Tongue (tissue), 2 donors: ENCODE results near the gene LIMK1. TPM values are rescaled to one million over a fixed set of nuclear protein-coding genes. Genes with fewer than 3 reads are reported as not detected.
A peak's percentile ranks its signal among the peaks of the same experiment; 100 is the strongest.
"Not testable (repeated sequence)": the region's sequence is repeated elsewhere in the genome, so short reads cannot be mapped to it uniquely, and the experiment has no call there.

Experiments
- DNase-seq: peaks from one replicate; pipeline ENCODE4 v3.0.0-alpha.2; 2015
- total RNA-seq: library from RNA; depleted of rRNA; stranded (reverse); fragments of >200 nt; gene quantifications from one replicate; pipeline ENCODE4 v1.2.3, GENCODE V29; 2014

LIMK1 gene
- total RNA-seq, 1 donor from 2014 or later = 11.3 TPM

DNA sequence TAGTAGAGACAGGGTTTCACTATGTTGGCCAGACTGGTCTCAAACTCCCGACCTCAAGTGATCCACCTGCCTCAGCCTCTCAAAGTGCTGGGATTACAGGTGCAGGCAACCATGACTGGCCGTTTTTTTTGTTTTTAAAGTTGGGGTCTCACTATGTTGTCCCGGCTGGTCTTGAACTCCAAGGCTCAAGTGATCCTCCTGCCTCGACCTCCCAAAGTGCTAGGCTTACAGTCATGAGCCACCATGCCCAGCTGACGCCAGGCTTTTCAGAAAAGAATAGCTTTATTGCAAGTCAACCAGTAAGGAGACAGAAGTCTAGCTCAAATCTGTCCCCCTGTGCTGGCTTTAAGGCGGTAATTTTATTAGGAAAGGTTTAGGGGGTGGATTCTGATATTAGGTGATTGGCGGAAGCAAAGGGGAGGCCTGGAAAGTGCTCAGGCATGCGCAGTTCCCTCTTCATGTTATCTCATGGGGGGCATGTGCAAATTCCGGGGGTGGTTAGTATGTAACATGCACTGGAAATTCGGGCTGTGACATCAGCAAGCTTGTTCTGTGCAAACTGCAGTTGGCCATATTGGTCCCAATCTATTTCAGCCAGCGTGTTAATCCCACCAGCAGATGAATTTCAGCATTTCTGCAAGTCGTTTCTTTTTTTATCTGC lies 42.7 kb downstream of the LIMK1 start:
- DNase-seq = no peak

DNA sequence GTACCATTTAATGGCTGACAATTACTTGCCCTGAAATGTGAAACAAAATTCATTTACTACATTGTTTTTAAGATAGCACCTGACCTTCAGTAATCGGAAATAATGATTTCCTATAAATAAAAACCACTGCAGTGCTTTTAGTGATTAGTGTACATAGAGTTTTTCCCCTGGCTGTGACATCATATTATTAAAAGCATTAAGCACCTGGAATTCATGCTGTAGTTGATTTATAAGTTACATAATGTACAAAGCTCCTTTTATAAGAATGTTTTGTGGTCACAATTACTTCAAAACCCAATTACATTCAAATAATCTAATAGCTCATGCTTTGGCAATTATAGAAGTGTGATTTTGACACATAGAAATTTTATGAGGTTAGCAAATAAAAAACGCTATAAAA lies 46.3 kb downstream of the LIMK1 start:
- no peak for DNase-seq

DNA sequence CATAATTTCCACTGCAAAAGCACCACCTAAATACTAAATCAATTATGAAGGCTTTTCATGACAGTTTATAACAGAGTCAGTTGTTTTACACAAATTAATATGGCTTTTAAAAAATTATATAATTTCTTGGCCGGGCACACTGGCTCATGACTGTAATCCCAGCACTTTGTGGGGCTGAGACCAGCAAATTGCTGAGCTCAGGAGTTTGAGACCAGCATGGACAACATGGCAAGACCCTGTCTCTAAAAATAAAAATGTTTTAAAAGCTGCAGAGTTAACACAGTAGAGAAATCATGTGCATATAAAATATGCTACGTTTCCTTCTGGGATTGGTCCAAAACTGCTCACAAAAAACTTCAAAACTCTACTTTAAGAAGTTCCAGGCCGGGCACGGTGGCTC lies 46.9 kb downstream of the LIMK1 start:
- no peak for DNase-seq

DNA sequence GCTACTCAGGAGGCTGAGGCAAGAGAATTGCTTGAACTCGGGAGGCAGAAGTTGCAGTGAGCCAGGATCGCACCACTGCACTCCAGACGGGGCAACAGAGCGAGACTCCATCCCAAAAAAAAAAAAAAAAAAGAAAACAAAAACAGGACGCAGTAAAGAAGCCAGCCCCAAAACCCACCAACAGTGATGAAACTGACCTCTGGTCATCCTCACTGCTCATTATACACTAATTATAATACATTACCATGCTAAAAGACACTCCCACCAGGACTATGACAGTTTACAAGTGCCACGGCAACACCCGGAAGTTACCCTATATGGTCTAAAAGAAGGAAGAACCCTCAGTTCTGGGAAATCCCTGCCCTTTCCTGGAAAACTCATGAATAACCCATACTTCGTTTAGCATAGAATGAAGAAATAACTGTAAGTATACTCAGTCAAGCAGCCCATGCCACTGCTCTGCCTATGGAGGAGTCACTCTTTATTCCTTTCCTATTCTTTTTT lies 50.6 kb downstream of the LIMK1 start:
- no peak for DNase-seq

DNA sequence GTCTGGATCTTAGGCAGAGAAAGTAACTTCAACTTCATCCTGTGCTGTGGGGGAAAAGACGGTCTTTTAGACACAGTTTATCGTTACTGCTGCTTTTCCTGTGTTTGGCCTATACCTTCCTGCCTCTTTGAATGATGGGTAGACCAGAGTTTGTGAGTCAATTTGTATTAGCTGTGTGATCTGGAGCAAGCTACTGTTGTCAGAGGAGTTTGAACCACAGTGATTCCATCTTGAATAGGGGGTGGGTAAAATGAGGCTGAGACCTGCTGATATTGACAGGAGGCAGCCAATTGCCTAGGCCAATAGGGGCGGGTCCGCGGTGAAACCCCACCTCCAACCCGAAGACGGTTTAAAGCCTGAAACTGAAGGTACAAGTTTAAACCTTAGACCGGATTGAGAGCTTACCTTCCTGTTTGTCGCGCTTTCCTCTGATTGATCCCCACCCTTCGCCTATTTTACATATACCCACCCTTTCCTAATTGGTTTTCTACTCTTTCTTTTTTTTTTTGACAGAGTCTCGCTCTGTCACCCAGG lies 54.8 kb downstream of the LIMK1 start:
- DNase-seq = no peak

DNA sequence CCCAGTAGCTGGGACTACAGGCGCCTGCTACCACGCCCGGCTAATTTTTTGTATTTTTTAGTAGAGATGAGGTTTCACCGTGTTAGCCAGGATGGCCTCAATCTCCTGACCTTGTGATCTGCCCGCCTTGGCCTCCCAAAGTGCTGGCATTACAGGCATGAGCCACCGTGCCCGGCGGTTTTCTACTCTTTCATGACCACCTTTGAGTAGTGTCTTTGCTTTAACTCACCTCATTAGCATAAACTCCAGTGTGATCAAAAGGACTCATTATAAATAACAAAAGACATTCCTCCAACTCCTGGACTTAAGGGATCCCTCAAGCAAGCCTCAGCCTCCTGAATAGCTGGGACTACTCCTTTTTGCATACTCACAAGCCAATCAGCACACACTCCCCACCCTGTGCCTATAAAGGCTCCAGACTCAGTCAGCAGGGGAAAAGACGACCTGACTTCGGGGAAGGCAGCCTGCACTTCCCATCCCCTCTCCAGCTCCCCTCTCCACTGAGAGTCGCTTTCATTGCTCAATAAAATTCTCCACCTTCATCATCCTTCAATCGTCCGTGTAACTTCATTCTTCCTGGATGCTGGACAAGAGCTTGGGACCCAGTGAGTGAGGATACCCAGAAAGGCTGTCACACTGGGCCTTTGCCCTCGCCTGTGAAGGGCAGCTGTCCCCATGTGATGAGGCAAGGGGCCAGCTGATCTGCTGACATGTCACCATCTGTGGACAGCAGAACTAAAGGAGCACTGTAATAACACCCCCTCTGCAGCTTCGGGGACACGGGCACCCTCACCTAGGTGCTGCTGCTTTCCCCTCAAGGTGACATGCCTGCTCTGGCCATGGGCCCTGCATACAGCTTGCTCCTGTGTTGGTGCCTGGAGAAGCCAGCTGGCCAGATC lies 55.6 kb downstream of the LIMK1 start:
- DNase-seq = no peak

DNA sequence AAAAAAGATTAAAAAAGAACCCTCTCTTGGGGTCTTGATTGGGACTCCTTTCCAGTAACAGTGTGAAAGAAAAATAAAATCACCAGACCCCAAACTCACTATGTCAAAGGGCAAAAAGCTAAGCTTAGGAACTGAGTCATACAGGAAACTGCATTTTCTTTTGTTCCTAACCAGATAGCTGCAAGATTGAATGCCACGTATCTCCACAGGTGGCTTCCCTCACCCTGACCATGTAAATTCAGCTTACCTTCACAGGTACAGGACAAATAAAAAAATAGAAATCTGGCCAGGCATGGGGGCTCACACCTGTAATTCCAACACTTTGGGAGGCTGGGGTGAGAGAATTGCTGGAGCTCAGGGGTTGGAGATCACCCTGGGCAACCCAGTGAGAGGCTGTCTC lies 58.1 kb downstream of the LIMK1 start:
- no peak for DNase-seq

DNA sequence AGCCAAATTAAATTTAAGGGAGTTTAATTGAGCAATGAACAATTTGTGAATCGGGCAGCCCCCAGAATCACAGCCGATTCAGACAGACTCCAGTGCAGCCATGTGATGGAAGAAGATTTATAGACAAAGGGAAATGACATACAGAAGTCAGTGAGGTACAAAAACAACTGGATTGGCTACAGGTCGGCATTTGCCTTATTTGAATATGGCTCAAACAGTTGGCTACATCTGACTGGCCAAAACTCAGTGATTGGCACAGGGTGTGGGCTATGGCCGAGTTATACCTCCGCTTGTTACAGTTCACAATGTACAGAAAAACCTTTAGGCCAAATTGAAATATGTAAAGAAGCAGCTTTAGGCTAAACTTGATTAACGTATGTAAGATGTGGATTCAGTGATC lies 59.8 kb downstream of the LIMK1 start:
- no peak for DNase-seq

DNA sequence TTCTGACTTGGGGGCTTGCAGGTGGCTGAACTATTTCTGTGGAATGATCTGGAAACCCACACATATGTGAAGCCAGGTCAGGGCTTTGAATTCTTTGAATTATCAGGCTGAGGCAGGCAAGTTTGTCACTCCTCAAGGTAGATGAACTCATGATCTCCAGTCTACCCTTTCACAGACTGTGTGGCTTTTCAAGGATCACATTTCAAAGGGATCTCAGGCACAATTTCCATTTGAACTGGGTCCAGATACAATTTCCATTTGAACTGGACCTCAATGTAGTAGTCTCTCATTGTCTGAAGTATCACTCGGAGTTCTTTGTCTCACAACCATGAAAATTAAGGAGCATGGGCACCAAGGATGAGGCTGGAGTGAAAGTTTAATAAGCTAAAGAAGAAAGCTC lies 64.9 kb downstream of the LIMK1 start:
- no peak for DNase-seq

DNA sequence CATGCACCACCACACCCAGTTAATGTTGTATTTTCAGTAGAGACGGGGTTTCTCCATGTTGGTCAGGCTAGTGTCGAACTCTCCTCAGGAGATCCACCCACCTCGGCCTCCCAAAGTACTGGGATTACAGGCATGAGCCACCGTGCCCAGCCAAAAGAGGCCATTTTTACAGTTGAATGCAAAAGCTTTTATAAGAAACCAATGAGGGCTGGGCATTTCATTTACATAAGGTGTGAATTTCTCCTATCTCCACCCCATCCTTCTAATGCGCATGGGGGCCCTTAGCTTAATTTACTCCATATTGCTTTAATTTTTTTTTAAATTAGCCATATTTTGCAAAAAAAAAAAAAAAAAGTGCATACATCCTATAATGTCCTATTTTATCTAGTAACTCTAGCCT lies 65.5 kb downstream of the LIMK1 start:
- DNase-seq = no peak

DNA sequence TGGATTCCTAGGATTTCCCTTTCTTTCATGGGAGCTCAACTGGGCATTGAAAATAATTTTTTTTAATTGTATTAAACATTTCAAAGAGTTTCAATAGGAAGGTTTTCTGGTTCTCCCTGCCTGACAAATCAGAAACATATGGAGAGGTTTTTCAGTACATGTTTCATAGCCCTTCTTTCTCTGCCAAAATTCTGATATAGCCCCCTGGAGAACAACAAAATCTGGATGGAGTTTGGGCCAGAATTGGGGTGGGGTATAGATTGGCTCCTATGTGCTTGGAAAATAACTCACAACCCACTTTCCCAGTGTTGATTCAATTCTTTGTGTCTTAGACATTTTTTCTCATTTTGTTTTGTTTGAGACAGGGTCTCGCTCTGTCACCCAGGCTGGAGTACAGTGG lies 66.0 kb downstream of the LIMK1 start:
- peak; percentile 16 for DNase-seq

DNA sequence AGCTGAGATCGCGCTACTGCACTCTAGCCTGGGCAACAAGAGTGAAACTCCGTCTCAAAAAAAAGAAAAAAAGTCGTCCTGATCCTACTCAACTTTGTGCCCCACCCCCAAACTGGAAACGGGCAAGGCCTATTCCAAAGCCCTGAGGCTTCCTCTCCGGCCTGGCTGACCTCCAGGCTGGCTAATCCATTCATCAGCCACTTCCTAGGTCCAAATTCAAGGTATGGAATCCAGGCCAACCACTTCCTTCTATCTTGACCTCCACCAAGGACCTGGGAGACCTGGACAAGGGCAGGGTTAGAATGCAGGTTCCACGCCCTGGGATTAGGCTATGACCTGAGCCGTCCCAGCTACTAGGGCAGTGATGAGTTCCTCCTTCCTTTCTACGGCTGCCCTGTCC lies 70.1 kb downstream of the LIMK1 start:
- no peak for DNase-seq

DNA sequence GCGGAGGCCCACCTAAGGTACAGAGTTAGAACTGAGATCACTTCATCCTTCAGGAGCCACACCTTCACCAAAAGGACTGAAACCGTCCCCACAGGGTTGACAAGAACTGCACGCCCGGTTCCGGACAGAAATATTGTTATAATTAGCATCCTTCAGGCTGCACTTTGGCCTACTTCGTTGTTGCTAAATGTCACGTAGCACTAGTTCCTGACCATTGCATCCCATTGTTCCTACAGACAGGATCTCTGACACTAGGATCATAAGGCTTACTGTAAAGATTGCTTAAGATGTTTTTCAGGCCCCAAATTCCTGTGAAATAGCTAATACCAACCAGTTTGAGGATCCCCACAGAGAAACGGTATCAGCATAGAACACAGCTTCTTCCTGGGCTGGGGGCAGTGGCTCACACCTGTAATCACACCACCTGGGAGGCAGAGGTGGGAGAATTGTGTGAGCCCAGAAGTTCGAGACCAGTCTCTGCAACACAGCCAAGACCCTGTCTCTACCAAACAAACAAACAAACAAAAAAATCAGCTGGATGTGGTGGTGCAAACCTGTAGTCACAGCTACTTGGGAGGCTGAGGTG lies 72.3 kb downstream of the LIMK1 start:
- DNase-seq = no peak

DNA sequence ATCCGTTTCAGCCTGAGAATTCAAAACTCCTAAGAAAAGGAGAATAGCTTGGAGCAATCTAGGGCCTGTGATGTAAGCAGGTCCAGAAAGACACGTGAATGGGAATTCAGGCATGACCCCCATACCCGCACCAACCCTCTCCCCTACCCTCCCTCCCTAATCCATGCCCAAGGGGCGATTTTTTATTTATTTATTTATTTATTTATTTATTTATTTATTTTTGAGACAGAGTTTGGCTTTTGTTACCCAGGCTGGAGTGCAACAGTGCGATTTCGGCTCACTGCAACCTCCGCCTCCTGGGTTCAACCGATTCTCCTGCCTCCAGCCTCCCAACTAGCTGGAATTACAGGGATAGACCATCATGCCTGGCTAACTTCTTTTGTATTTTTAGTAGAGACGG lies 74.0 kb downstream of the LIMK1 start:
- DNase-seq = no peak

DNA sequence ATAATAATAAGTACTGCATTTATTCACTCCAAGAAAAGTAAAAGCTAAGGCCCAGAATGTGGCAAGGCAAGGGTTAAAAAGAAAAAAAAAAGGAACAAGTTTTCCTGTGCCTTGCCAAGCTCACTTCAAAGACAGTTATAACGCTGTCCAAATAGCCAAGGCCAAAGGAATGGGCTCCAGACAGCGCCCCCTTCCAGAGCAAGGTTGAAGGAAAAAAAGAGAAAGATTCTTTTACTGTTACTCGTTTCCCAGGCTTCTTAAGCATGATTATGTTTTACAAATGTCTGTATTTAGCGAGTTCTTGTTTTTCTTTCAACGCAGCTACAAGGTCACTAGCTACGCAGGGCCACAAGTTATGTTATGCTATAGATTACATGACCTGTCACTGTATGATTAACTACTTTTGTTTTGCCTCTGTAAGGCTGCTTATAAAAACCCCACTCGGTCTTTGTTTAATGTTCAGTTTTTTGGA lies 81.4 kb downstream of the LIMK1 start:
- peak; percentile 60 for DNase-seq

DNA sequence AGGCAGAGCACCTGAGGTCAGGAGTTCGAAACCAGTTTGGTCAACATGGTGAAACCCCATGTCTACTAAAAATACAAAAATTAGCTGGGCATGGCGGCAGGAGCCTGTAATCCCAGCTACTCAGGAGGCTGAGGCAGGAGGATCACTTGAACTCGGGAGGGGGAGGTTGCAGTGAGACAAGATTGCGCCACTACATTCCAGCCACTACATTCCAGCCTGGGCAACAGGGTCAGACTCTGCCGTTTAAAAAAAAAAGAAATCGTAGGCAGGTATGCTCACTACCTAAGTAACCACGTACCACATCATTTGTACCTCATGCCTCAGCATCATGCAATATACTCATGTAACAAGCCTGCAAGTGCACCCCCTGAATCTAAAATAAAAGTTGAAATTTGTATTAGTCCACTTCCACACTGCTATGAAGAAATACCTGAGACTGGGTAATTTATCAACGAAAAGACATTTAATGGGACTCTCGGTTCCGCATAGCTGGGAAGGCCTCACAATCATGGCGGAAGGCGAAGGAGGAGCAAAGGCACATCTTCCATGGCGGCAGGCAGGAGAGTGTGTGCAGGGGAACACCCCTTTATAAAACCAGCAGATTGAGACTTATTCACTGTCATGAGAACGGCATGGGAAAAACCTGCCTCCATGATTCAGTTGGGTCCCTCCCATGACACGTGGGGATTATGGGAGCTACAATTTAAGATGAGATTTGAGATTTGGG lies 82.4 kb downstream of the LIMK1 start:
- DNase-seq = no peak

DNA sequence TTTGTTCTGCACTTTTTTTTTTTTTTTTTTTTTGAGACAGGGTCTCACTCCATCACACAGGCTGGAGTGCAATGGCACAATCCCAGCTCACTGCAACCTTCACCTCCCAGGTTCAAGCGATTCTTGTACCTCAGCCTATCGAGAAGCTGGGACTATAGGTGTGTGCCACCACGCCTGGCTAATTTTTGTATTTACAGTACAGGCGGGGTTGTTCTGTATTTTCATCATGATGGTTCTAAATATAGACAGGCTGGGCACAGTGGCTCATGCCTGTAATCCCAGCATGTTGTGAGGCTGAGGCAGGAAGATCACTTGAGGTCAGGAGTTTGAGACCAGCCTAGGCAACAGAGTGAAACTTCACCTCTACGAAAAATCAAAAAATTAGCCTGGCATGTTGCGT lies 83.7 kb downstream of the LIMK1 start:
- DNase-seq = not testable (repeated sequence)

Other genes with a start within 250 kb of the LIMK1 start
- 3.6 TPM for gene METTL27, start 241.3 kb upstream of the LIMK1 start, total RNA-seq
- not detected for gene TMEM270, start 222.6 kb upstream of the LIMK1 start, total RNA-seq
- gene ELN, start 55.6 kb upstream of the LIMK1 start, total RNA-seq = 208 TPM
- 219 TPM for gene EIF4H, start 90.6 kb downstream of the LIMK1 start, total RNA-seq
- gene LAT2, start 126.2 kb downstream of the LIMK1 start, total RNA-seq = 2.9 TPM
- gene RFC2, start 170.6 kb downstream of the LIMK1 start, total RNA-seq = 17.6 TPM
- 39.0 TPM for gene CLIP2, start 205.6 kb downstream of the LIMK1 start, total RNA-seq